ENCODE data around the gene NUP50. TPM values are rescaled to one million over a fixed set of nuclear protein-coding genes. Genes with fewer than 3 reads are reported as not detected.

Gene NUP50
- total RNA-seq, 1 experiment from 2014 or later: 134 TPM

GRCh38 chr22:45202333-45203149, 38.8 kb downstream of the NUP50 start:
- no CpG with 5 or more reads among the region's 36 CpGs for WGBS (ENCODE audit: extremely low coverage, insufficient read length, low lambda C conversion rate)
- H3K4me3 Mint-ChIP-seq: no peak overlapping the region
- Histone ChIP-seq H3K27me3 (ENCODE audit: insufficient read depth, low read length) (no peaks in the 10 kb centered on the region), H4K20me1 (ENCODE audit: control insufficient read depth, insufficient read depth, insufficient read length) (peaks cover 4% of the 10 kb centered on the region), H2BK120ac (ENCODE audit: low read depth, low read length, poor library complexity, severe bottlenecking) (no peak overlapping the region), H3K23me2 (ENCODE audit: insufficient read length, low read depth, low read length, poor library complexity, severe bottlenecking) (no peaks in the 10 kb centered on the region), H2BK5ac (ENCODE audit: insufficient read length, low read length) (no peak overlapping the region), H3K79me1 (ENCODE audit: insufficient read depth, low read depth, low read length, poor library complexity, severe bottlenecking) (no peaks in the 10 kb centered on the region), H2BK20ac (ENCODE audit: low read depth, low read length, poor library complexity, severe bottlenecking) (no peak overlapping the region), H2BK12ac (ENCODE audit: insufficient read length, low read depth, low read length) (no peak overlapping the region), H3K4ac (ENCODE audit: low read depth, low read length) (no peak overlapping the region), H2BK15ac (ENCODE audit: low read depth, low read length) (no peak overlapping the region), H3K23ac (ENCODE audit: insufficient read length, low read depth, low read length) (no peak overlapping the region), H4K8ac (replicated peaks; ENCODE audit: insufficient read length, low read depth, low read length) (no peak overlapping the region), H3K9ac (ENCODE audit: extremely low read depth, insufficient read length, low read length) (no peak overlapping the region), H3T11ph (ENCODE audit: low read length) (no peak overlapping the region), H2AFZ (ENCODE audit: low read length) (no peak overlapping the region), H4K91ac (ENCODE audit: insufficient read length, low read depth, low read length) (no peak overlapping the region), H3K4me2 (ENCODE audit: insufficient read depth, insufficient read length, low read length) (no peak overlapping the region), H3K79me2 (ENCODE audit: insufficient read depth, low read length) (no peaks in the 10 kb centered on the region), H3K4me1 (ENCODE audit: insufficient read depth, low read length) (no peaks in the 10 kb centered on the region), H3K9me3 (ENCODE audit: control insufficient read depth, low read depth, low read length) (no peaks in the 10 kb centered on the region), H3K18ac (ENCODE audit: insufficient read length, low read depth, low read length) (no peak overlapping the region), H3K27ac (ENCODE audit: insufficient read length, low read depth, low read length) (no peak overlapping the region), H4K5ac (ENCODE audit: insufficient read length, low read depth, low read length) (no peak overlapping the region), H3K56ac (ENCODE audit: insufficient read length, low read depth, low read length) (no peak overlapping the region), H2AK5ac (ENCODE audit: insufficient read length, low read length) (no peak overlapping the region), H3K14ac (ENCODE audit: insufficient read depth, low read length) (no peak overlapping the region)
- TF ChIP-seq CTCF (conservative IDR thresholded peaks at IDR 0.05): no peak
- H3K27me3 Mint-ChIP-seq (ENCODE audit: low read depth): no peaks in the 10 kb centered on the region
- H3K36me3 Mint-ChIP-seq (ENCODE audit: insufficient read depth in 1 of 3, low read depth in 3 of 3): peaks cover 4 to 32% (median 24%) of the 10 kb centered on the region in 3 experiments; a peak in 6 of 7 replicates
- H3K27ac Mint-ChIP-seq: no peak overlapping the region
- peak; percentile 23 for DNase-seq
- H3K4me1 Mint-ChIP-seq: peaks cover 27 to 38% of the 10 kb centered on the region in 2 experiments
- no peaks in the 10 kb centered on the region for H3K9me3 Mint-ChIP-seq
